ENCODE measurements around the gene RAB14.
"Not testable (repeated sequence)": the region's sequence is repeated elsewhere in the genome, so short reads cannot be mapped to it uniquely, and the experiment has no call there.

RAB14 gene

DNA sequence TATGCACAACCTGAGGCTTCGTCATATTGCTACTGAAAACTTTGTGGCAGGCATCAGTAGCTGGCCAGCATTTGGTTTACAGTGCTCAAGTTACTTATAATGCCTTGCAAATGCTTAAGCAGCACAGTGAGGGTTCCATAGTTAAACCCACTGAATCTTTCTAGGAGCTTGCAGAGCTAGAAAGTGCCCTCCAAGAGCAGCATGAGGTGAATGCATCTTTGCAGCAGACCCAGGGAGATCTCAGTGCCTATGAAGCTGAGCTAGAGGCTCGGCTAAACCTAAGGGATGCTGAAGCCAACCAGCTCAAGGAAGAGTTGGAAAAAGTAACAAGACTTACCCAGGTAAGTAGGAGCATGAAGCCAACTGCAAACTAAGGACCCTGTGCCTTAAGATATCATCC, 66.0 kb downstream of the RAB14 start:
- no peak for DNase-seq (ENCODE audit: low spot score)
- TF ChIP-seq, protein P1, sequence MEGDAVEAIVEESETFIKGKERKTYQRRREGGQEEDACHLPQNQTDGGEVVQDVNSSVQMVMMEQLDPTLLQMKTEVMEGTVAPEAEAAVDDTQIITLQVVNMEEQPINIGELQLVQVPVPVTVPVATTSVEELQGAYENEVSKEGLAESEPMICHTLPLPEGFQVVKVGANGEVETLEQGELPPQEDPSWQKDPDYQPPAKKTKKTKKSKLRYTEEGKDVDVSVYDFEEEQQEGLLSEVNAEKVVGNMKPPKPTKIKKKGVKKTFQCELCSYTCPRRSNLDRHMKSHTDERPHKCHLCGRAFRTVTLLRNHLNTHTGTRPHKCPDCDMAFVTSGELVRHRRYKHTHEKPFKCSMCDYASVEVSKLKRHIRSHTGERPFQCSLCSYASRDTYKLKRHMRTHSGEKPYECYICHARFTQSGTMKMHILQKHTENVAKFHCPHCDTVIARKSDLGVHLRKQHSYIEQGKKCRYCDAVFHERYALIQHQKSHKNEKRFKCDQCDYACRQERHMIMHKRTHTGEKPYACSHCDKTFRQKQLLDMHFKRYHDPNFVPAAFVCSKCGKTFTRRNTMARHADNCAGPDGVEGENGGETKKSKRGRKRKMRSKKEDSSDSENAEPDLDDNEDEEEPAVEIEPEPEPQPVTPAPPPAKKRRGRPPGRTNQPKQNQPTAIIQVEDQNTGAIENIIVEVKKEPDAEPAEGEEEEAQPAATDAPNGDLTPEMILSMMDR (conservative IDR thresholded peaks at IDR 0.05; ENCODE audit: low read depth) = no peak
- ChIA-PET POLR2A (ENCODE audit: low non-redundant PET) (no interaction called here), CTCF (no interaction called here)
- H3K27ac ChIP-seq = no peak overlapping the region

DNA sequence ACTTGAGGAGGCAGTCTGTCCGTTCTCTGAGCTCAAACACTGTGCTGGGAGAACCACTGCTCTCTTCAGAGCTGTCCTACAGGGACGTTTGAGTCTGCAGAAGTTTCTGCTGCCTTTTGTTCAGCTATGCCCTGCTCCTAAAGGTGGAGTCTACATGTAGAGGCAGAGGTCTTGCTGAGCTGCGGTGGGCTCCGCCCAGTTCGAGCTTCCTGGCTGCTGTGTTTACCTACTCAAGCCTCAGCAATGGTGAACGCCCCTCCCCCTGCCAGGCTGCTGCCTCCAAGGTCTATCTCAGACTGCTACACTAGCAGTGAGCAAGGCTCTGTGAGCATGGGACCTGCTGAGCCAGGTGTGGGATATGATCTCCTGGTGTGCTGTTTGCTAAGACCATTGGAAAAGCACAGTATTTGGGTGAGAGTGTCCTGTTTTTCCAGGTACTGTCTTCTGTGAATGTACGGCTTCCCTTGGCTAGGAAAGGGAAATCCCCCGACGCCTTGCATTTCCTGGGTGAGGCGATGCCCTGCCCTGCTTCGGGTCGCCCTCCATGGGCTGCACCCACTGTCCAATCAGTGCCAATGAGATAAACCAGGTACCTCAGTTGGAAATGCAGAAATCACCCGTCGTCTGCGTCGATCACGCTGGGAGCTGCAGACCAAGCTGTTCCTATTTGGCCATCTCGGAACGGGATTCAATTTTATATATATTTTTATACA, 68.4 kb downstream of the RAB14 start:
- CTCF ChIA-PET = no interaction called here
- POLR2A ChIA-PET (ENCODE audit: low non-redundant PET) = no interaction called here
- peak; percentile 34 for DNase-seq (ENCODE audit: low spot score)
- peak overlapping the region; percentile 70 for H3K27ac ChIP-seq
- TF ChIP-seq, protein P1 (conservative IDR thresholded peaks at IDR 0.05; ENCODE audit: low read depth) = no peak

DNA sequence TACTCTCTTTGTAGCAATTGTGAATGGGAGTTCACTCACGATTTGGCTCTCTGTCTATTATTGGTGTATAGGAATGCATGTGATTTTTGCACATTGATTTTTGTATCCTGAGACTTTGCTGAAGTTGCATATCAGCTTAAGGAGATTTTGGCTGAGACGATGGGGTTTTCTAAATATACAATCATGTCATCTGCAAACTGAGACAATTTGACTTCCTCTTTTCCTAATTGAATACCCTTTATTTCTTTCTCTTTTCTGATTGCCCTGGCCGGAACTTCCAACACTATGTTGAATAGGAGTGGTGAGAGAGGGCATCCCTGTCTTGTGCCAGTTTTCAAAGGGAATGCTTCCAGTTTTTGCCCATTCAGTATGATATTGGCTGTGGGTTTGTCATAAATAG, 72.3 kb downstream of the RAB14 start:
- POLR2A ChIA-PET (ENCODE audit: low non-redundant PET); DNase-seq (ENCODE audit: low spot score); H3K27ac ChIP-seq; CTCF ChIA-PET: not testable (repeated sequence)
